ENCODE data around the gene PCSK1.

PCSK1 gene

GRCh38 chr5:96434201-96434645 is 1.2 kb upstream of the PCSK1 start:
- Histone ChIP-seq H3K4me3 (ENCODE audit: low read depth in 1 of 2, low read length in 2 of 2) (no peak overlapping the region), H3K27ac (ENCODE audit: low read length) (no peak overlapping the region), H3K4me1 (ENCODE audit: insufficient read depth, low read length) (no peaks in the 10 kb centered on the region), H3K9ac (ENCODE audit: low read depth, low read length) (no peak overlapping the region), H3K36me3 (ENCODE audit: insufficient read depth, low read length) (no peaks in the 10 kb centered on the region), H4K20me1 (ENCODE audit: insufficient read depth, low read length) (no peaks in the 10 kb centered on the region; the same call in 1 of the 2 replicates), H3K79me2 (ENCODE audit: insufficient read depth, low read length) (no peaks in the 10 kb centered on the region), H2AFZ (ENCODE audit: low read depth, low read length) (no peak overlapping the region), H3K4me2 (ENCODE audit: insufficient read depth, low read length) (no peak overlapping the region), H3K9me3 (ENCODE audit: insufficient read depth, low read length, severe bottlenecking) (no peaks in the 10 kb centered on the region), H3K27me3 (ENCODE audit: insufficient read depth, low read length, poor library complexity) (peaks cover under 1% of the 10 kb centered on the region)
- TF ChIP-seq EZH2 (IDR thresholded peaks at IDR 0.05; ENCODE audit: borderline replicate concordance, low read depth, low read length, severe bottlenecking): no peak
- TF ChIP-seq CTCF (IDR thresholded peaks at IDR 0.05; ENCODE audit: borderline replicate concordance, extremely low read depth, low read length, poor library complexity, severe bottlenecking): no peak
- peak; percentile 100 for ATAC-seq (ENCODE audit: insufficient read depth, low read depth)
- DNase-seq: peak; percentile 75

GRCh38 chr5:96432216-96433065 is 607 bp downstream of the PCSK1 start:
- Histone ChIP-seq H3K4me3 (ENCODE audit: low read depth in 1 of 2, low read length in 2 of 2) (no peak overlapping the region), H3K36me3 (ENCODE audit: insufficient read depth, low read length) (no peaks in the 10 kb centered on the region), H3K9ac (ENCODE audit: low read depth, low read length) (no peak overlapping the region), H3K9me3 (ENCODE audit: insufficient read depth, low read length, severe bottlenecking) (no peaks in the 10 kb centered on the region), H3K27me3 (ENCODE audit: insufficient read depth, low read length, poor library complexity) (no peaks in the 10 kb centered on the region), H3K79me2 (ENCODE audit: insufficient read depth, low read length) (no peaks in the 10 kb centered on the region), H4K20me1 (ENCODE audit: insufficient read depth, low read length) (no peaks in the 10 kb centered on the region; the same call in 1 of the 2 replicates), H3K4me1 (ENCODE audit: insufficient read depth, low read length) (no peaks in the 10 kb centered on the region), H3K27ac (ENCODE audit: low read length) (no peak overlapping the region), H2AFZ (ENCODE audit: low read depth, low read length) (no peak overlapping the region), H3K4me2 (ENCODE audit: insufficient read depth, low read length) (no peak overlapping the region)
- DNase-seq (no peak), ATAC-seq (ENCODE audit: insufficient read depth, low read depth) (no peak)
- TF ChIP-seq CTCF (IDR thresholded peaks at IDR 0.05; ENCODE audit: borderline replicate concordance, extremely low read depth, low read length, poor library complexity, severe bottlenecking): no peak
- no peak for TF ChIP-seq EZH2 (IDR thresholded peaks at IDR 0.05; ENCODE audit: borderline replicate concordance, low read depth, low read length, severe bottlenecking)

- Histone ChIP-seq H3K9me3 (ENCODE audit: insufficient read depth, low read length, severe bottlenecking) (no peaks in the 10 kb centered on the region), H2AFZ (ENCODE audit: low read depth, low read length) (no peak overlapping the region), H3K36me3 (ENCODE audit: insufficient read depth, low read length) (no peaks in the 10 kb centered on the region), H3K27me3 (ENCODE audit: insufficient read depth, low read length, poor library complexity) (no peaks in the 10 kb centered on the region), H3K27ac (ENCODE audit: low read length) (no peak overlapping the region), H3K4me2 (ENCODE audit: insufficient read depth, low read length) (no peak overlapping the region), H3K79me2 (ENCODE audit: insufficient read depth, low read length) (no peaks in the 10 kb centered on the region), H3K9ac (ENCODE audit: low read depth, low read length) (no peak overlapping the region), H3K4me1 (ENCODE audit: insufficient read depth, low read length) (no peaks in the 10 kb centered on the region), H4K20me1 (ENCODE audit: insufficient read depth, low read length) (no peaks in the 10 kb centered on the region; the same call in 1 of the 2 replicates), H3K4me3 (ENCODE audit: low read depth in 1 of 2, low read length in 2 of 2) (no peak overlapping the region)
- DNase-seq: no peak
- no peak for TF ChIP-seq CTCF (IDR thresholded peaks at IDR 0.05; ENCODE audit: borderline replicate concordance, extremely low read depth, low read length, poor library complexity, severe bottlenecking)
- no peak for TF ChIP-seq EZH2 (IDR thresholded peaks at IDR 0.05; ENCODE audit: borderline replicate concordance, low read depth, low read length, severe bottlenecking)
- ATAC-seq (ENCODE audit: insufficient read depth, low read depth): no peak
Measured at GRCh38 chr5:96431376-96432187, 1.5 kb downstream of the PCSK1 start.
